ENCODE results near the gene ALDH2.
"Not testable (repeated sequence)": the region's sequence is repeated elsewhere in the genome, so short reads cannot be mapped to it uniquely, and the experiment has no call there.

DNA sequence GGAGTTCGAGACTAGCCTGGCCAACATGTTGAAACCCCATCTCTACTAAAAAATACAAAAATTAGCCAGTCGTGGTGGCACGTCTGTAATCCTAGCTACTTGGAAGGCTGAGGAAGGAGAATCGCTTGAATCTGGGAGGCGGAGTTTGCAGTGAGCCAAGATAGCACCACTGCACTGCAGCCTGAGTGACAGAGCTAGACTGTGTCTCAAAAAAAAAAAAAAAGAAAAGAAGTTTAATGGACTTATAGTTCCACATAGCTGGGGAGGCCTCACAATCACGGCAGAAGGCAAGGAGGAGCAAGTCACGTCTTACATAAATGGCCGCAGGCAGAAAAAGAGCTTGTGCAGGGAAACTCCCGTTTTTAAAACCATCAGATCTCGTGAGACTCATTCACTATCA, 3.2 kb upstream of the ALDH2 start:
- TF ChIP-seq, protein P1, sequence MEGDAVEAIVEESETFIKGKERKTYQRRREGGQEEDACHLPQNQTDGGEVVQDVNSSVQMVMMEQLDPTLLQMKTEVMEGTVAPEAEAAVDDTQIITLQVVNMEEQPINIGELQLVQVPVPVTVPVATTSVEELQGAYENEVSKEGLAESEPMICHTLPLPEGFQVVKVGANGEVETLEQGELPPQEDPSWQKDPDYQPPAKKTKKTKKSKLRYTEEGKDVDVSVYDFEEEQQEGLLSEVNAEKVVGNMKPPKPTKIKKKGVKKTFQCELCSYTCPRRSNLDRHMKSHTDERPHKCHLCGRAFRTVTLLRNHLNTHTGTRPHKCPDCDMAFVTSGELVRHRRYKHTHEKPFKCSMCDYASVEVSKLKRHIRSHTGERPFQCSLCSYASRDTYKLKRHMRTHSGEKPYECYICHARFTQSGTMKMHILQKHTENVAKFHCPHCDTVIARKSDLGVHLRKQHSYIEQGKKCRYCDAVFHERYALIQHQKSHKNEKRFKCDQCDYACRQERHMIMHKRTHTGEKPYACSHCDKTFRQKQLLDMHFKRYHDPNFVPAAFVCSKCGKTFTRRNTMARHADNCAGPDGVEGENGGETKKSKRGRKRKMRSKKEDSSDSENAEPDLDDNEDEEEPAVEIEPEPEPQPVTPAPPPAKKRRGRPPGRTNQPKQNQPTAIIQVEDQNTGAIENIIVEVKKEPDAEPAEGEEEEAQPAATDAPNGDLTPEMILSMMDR (IDR thresholded peaks at IDR 0.05; ENCODE audit: low read length), result not testable (repeated sequence)
- TF ChIP-seq EZH2 (IDR thresholded peaks at IDR 0.05; ENCODE audit: borderline replicate concordance, low read length), result not testable (repeated sequence)
